ENCODE measurements around the gene MLLT10.

GRCh38 chr10:21602313-21602712 is 68.3 kb downstream of the MLLT10 start:
- no peak for TF ChIP-seq CTCF (conservative IDR thresholded peaks at IDR 0.05)
- no peak for TF ChIP-seq EZH2 (IDR thresholded peaks at IDR 0.05; ENCODE audit: low read depth)

Measured in PC-9 (cell line).